Neural progenitor cell (in vitro differentiated cells): Measurements from ENCODE around the gene FYB1.

Experiments
- CTCF ChIP-seq: fragments of 200-600 bp; sonication (generic); IDR thresholded peaks from 2 replicates; pipeline ENCODE4 v1.5.1; 2017; ENCODE audit warnings: antibody characterized with exemption, mild to moderate bottlenecking
- EZH2 ChIP-seq: fragments of 200-600 bp; sonication (generic); IDR thresholded peaks from 2 replicates; pipeline ENCODE4 v1.6.1; 2017; ENCODE audit warnings: antibody characterized with exemption, mild to moderate bottlenecking, moderate library complexity

- no peak for TF ChIP-seq CTCF
- TF ChIP-seq EZH2: no peak
Measured at GRCh38 chr5:39255406-39255805, 36.0 kb upstream of the FYB1 start.
